K562 (cell line): ENCODE measurements around the gene FITM2. TPM values are rescaled to one million over a fixed set of nuclear protein-coding genes. Genes with fewer than 3 reads are reported as not detected.

Source experiments
- ATAC-seq: fragments of 200-7000 bp; cut with Tn5 transposase; 3 replicates; pipeline ENCODE4 v1.9.1; 2020; ENCODE audit warnings: moderate library complexity
- BruUV-seq: library from RNA; stranded (reverse); fragments of 400-500 nt; replicated peaks from 2 replicates; lab custom pipeline; 2021; lab: Mats Ljungman, UMichigan
- CTCF ChIA-PET: fragments of 300-600 bp; formaldehyde crosslinking; extraction: SDS; loops from one replicate; lab custom pipeline; 2021; ENCODE audit warnings: low intra/inter-chr PET ratio; lab: Yijun Ruan, JAX
- POLR2A ChIA-PET: fragments of 300-600, 350-650 bp; sonication (Branson Sonifier 250); formaldehyde crosslinking; extraction: SDS; loops from one replicate; lab custom pipeline; 2021; ENCODE audit warnings: antibody characterized with exemption, inconsistent platforms; lab: Yijun Ruan, JAX
- DNase-seq, 4 experiments: peaks; one replicate each; pipeline versions ENCODE4 v3.0.0 to v3.0.0-alpha.2; 2011 to 2018; ENCODE audit warnings: low spot score in 3 of 4, mixed read lengths in 3 of 4; ENCODE audit errors: extremely low read depth in 1 of 4
- FAIRE-seq: peaks from 2 replicates; lab custom pipeline; 2011; peaks lifted over from hg19 to GRCh38; lab: Jason Lieb, UNC
- H2AFZ ChIP-seq: 2 replicates; pipeline ENCODE4 v1.6.0; 2011; ENCODE audit warnings: low read depth, low read length, control low read depth, inconsistent platforms
- H3K27ac ChIP-seq: fragments of 200-600 bp; 3 replicates; pipeline ENCODE4 v1.8.0; 2011; ENCODE audit warnings: low read depth, mild to moderate bottlenecking, control low read depth, inconsistent platforms, low read length, moderate library complexity, mixed read lengths; ENCODE audit errors: extremely low read depth
- H3K27me3 ChIP-seq, 2 experiments: fragments of 300-600 bp in 1 of 2; 2 replicates in 1 of 2; 3 replicates in 1 of 2; pipeline versions ENCODE4 v1.6.0 to v1.8.0; 2011; ENCODE audit warnings: inconsistent platforms in 2 of 2, low read length in 2 of 2, mild to moderate bottlenecking in 1 of 2, mixed read lengths in 1 of 2, moderate library complexity in 1 of 2; ENCODE audit not compliant: control insufficient read depth in 2 of 2, insufficient read depth in 2 of 2
- H3K36me3 ChIP-seq: fragments of 300-600 bp; 3 replicates; pipeline ENCODE4 v1.8.0; 2011; ENCODE audit warnings: mild to moderate bottlenecking, low read length, inconsistent platforms; ENCODE audit not compliant: control insufficient read depth, insufficient read depth
- H3K4me1 ChIP-seq, 2 experiments: fragments of 200-600 bp in 1 of 2; replicated peaks in 1 of 2; 2 replicates in 1 of 2; 3 replicates in 1 of 2; pipeline versions ENCODE4 v1.5.1 to v1.8.0; 2011; ENCODE audit warnings: inconsistent platforms in 2 of 2, low read length in 2 of 2, mild to moderate bottlenecking in 1 of 2, mixed read lengths in 1 of 2, moderate library complexity in 1 of 2; ENCODE audit not compliant: control insufficient read depth in 2 of 2, insufficient read depth in 2 of 2
- H3K4me2 ChIP-seq: 2 replicates; pipeline ENCODE4 v1.6.1; 2011; ENCODE audit warnings: low read length, control low read depth, inconsistent platforms, mixed read lengths; ENCODE audit not compliant: insufficient read depth
- H3K4me3 ChIP-seq: fragments of 200-600 bp; sonication (generic), shearing (Covaris generic); 2 replicates; pipeline ENCODE4 v1.5.1; 2016; ENCODE audit warnings: control low read depth, inconsistent platforms
- H3K79me2 ChIP-seq: fragments of 200-600 bp; 3 replicates; pipeline ENCODE4 v1.8.0; 2011; ENCODE audit warnings: low read length, inconsistent platforms; ENCODE audit not compliant: control insufficient read depth, insufficient read depth
- H3K9ac ChIP-seq, 2 experiments: 2 replicates each; pipeline versions ENCODE4 v1.6.0 to v1.6.1; 2011; ENCODE audit warnings: low read depth in 2 of 2, low read length in 2 of 2, control low read depth in 1 of 2, inconsistent platforms in 1 of 2, mild to moderate bottlenecking in 1 of 2, mixed read lengths in 1 of 2; ENCODE audit not compliant: insufficient read depth in 1 of 2
- H3K9me1 ChIP-seq: one replicate; pipeline ENCODE4 v1.6.0; 2011; ENCODE audit warnings: inconsistent platforms, mild to moderate bottlenecking, low read length, moderate library complexity; ENCODE audit not compliant: control insufficient read depth, insufficient read depth
- H3K9me3 ChIP-seq: replicated peaks from 2 replicates; pipeline ENCODE4 v1.5.1; 2011; ENCODE audit warnings: low read depth, low read length, inconsistent platforms; ENCODE audit not compliant: control insufficient read depth, insufficient read depth
- H4K20me1 ChIP-seq: replicated peaks from 2 replicates; pipeline ENCODE4 v1.6.1; 2011; ENCODE audit warnings: low read length, inconsistent platforms, mixed read lengths; ENCODE audit not compliant: control insufficient read depth, insufficient read depth
- ADNP ChIP-seq: fragments of 200-800 bp; sonication (Bioruptor generic); IDR thresholded peaks from 2 replicates; pipeline ENCODE4 v1.6.1; 2016; ENCODE audit warnings: missing genetic modification characterization, missing compliant biosample characterization
- ESRRA ChIP-seq: fragments of 450-650 bp; IDR thresholded peaks from 2 replicates; pipeline ENCODE4 v1.6.1; 2014; ENCODE audit warnings: low read depth, mild to moderate bottlenecking, moderate library complexity, borderline replicate concordance
- ZBTB2 ChIP-seq: fragments of 450-650 bp; IDR thresholded peaks from 2 replicates; pipeline ENCODE4 v1.6.1; 2016; ENCODE audit warnings: antibody characterized with exemption
- ZNF407 ChIP-seq: fragments of 450-650 bp; IDR thresholded peaks from 2 replicates; pipeline ENCODE4 v1.6.1; 2016; ENCODE audit warnings: low read depth
- in situ Hi-C: fragments of 300-500 bp; cut with MboI; formaldehyde crosslinking; loops from 4 replicates; pipeline ENCODE4 v1.15.0; 2018; ENCODE audit warnings: inconsistent platforms, mixed read lengths
- intact Hi-C: fragments of 100-400 bp; cut with micrococcal nuclease; formaldehyde crosslinking; loops from 2 replicates; pipeline ENCODE4 v1.14.2; 2022
- polyA plus RNA-seq, 8 experiments: library from polyadenylated mRNA; depleted of rRNA in 4 of 8; stranded (reverse) in 5 of 8; unstranded in 3 of 8; fragments of >200 nt; fragmentation: Nextera tagmentation in 2 of 8; fragmentation: Illumina TruSeq in 1 of 8; extraction: Ambion mirVana in 2 of 8; extraction: Trizol in 1 of 8; gene quantifications; 2 replicates each; pipeline versions ENCODE4 v1.2.1 to v1.2.3, GENCODE V29; 2011 to 2014; ENCODE audit warnings: inconsistent platforms in 1 of 8, missing spikeins in 1 of 8
- total RNA-seq, 7 experiments: library from RNA; depleted of rRNA in 6 of 7; stranded (reverse); fragments of >200 nt in 6 of 7; fragmentation: Illumina TruSeq in 2 of 7; extraction: Trizol in 2 of 7; gene quantifications; 2 replicates each; pipeline versions ENCODE4 v1.2.1 to v1.2.3, GENCODE V29; 2011 to 2021; ENCODE audit warnings: low replicate concordance in 1 of 7

The FITM2 gene
- total and polyA plus RNA-seq, 9 of the 15 experiments (the other 6 are each of a cell fraction or from before 2014, with no cell fraction given), result 0.64 to 2.8 (median 1.8) TPM

GRCh38 chr20:44304383-44304782 lies 6.6 kb downstream of the FITM2 start:
- ChIA-PET POLR2A (no interaction called here), CTCF (no interaction called here)
- DNase-seq (no peak), ATAC-seq (no peak), FAIRE-seq (no peak)
- Histone ChIP-seq H3K4me3 (no peak overlapping the region), H3K4me2 (no peak overlapping the region), H3K9me1 (no peaks in the 10 kb centered on the region), H3K79me2 (no peaks in the 10 kb centered on the region), H4K20me1 (no peaks in the 10 kb centered on the region), H3K9ac (no peak overlapping the region), H3K9me3 (no peaks in the 10 kb centered on the region), H3K36me3 (no peaks in the 10 kb centered on the region), H3K27ac (no peak overlapping the region), H3K4me1 (peaks cover 0 to 2% of the 10 kb centered on the region in 2 experiments; a peak in 2 of 5 replicates), H2AFZ (no peak overlapping the region), H3K27me3 (no peaks in the 10 kb centered on the region)
- no TSS peak for BruUV-seq
- intact Hi-C loops (no loop called here), in situ Hi-C loops (no loop called here)
- TF ChIP-seq ZBTB2 (no peak), ADNP (tag) (no peak), ESRRA (no peak), ZNF407 (no peak)
